Muscle of back (tissue), 11 donors: ENCODE data around the gene MLLT3. TPM values are rescaled to one million over a fixed set of nuclear protein-coding genes. Genes with fewer than 3 reads are reported as not detected.

Experiments used
- DNase-seq, 3 donors: peaks; one replicate each; pipeline versions ENCODE4 v3.0.0 to v3.0.0-alpha.2; 2013
- polyA plus RNA-seq, 10 donors: library from polyadenylated mRNA; unstranded; fragments of 120-200 nt; gene quantifications; one replicate each; pipeline ENCODE4 v1.2.1, GENCODE V29; 2013; ENCODE audit not compliant: insufficient read length in 10 of 10

The MLLT3 gene
- polyA plus RNA-seq, 10 donors, result 37.1 to 99.6 (median 54.4) TPM

GRCh38 chr9:20353524-20353923 is 268.8 kb downstream of the MLLT3 start:
- DNase-seq, result no peak

GRCh38 chr9:20352591-20352990 is 269.7 kb downstream of the MLLT3 start:
- DNase-seq, result no peak

GRCh38 chr9:20351715-20352114 is 270.6 kb downstream of the MLLT3 start:
- DNase-seq, result peak in 1 of 3 donors; percentile 45

GRCh38 chr9:20349568-20349967 is 272.7 kb downstream of the MLLT3 start:
- DNase-seq, result no peak

- no peak for DNase-seq
These were observed 279.0 kb downstream of the MLLT3 start for GRCh38 chr9:20343325-20343724.

GRCh38 chr9:20340511-20340861 is 281.8 kb downstream of the MLLT3 start:
- DNase-seq, result no peak

- DNase-seq, result no peak
These were observed 286.5 kb downstream of the MLLT3 start for GRCh38 chr9:20335668-20336332.

GRCh38 chr9:20333991-20334390 is 288.3 kb downstream of the MLLT3 start:
- no peak for DNase-seq

GRCh38 chr9:20331095-20331685 is 291.1 kb downstream of the MLLT3 start:
- no peak for DNase-seq

GRCh38 chr9:20330688-20331087 is 291.6 kb downstream of the MLLT3 start:
- no peak for DNase-seq

- no peak for DNase-seq
These were observed 295.8 kb downstream of the MLLT3 start for GRCh38 chr9:20326516-20326915.

GRCh38 chr9:20325008-20325407 is 297.3 kb downstream of the MLLT3 start:
- no peak for DNase-seq

GRCh38 chr9:20322212-20322611 is 300.1 kb downstream of the MLLT3 start:
- DNase-seq, result no peak

- DNase-seq, result peak in 2 of 3 donors; percentile 17 to 41
These were observed 300.7 kb downstream of the MLLT3 start for GRCh38 chr9:20321423-20322082.

- no peak for DNase-seq
These were observed 301.4 kb downstream of the MLLT3 start for GRCh38 chr9:20320921-20321320.

GRCh38 chr9:20319641-20320337 is 302.5 kb downstream of the MLLT3 start:
- peak in 1 of 3 donors; percentile 41 for DNase-seq

- DNase-seq, result no peak
These were observed 303.1 kb downstream of the MLLT3 start for GRCh38 chr9:20319241-20319640.

GRCh38 chr9:20317701-20318100 is 304.6 kb downstream of the MLLT3 start:
- DNase-seq, result no peak

GRCh38 chr9:20316372-20316771 is 305.9 kb downstream of the MLLT3 start:
- DNase-seq, result no peak

GRCh38 chr9:20315677-20316076 is 306.6 kb downstream of the MLLT3 start:
- DNase-seq, result peak in 1 of 3 donors; percentile 50

GRCh38 chr9:20314981-20315380 is 307.3 kb downstream of the MLLT3 start:
- DNase-seq, result no peak

- DNase-seq, result no peak
These were observed 308.9 kb downstream of the MLLT3 start for GRCh38 chr9:20313415-20313814.

GRCh38 chr9:20312732-20313131 is 309.6 kb downstream of the MLLT3 start:
- DNase-seq, result peak in 1 of 3 donors; percentile 17
